ENCODE results near the gene TBC1D2B.
"Not testable (repeated sequence)": the region's sequence is repeated elsewhere in the genome, so short reads cannot be mapped to it uniquely, and the experiment has no call there.

Gene TBC1D2B

GRCh38 chr15:77998592-77998991 is 78.9 kb downstream of the TBC1D2B start:
- no peak for DNase-seq

DNA sequence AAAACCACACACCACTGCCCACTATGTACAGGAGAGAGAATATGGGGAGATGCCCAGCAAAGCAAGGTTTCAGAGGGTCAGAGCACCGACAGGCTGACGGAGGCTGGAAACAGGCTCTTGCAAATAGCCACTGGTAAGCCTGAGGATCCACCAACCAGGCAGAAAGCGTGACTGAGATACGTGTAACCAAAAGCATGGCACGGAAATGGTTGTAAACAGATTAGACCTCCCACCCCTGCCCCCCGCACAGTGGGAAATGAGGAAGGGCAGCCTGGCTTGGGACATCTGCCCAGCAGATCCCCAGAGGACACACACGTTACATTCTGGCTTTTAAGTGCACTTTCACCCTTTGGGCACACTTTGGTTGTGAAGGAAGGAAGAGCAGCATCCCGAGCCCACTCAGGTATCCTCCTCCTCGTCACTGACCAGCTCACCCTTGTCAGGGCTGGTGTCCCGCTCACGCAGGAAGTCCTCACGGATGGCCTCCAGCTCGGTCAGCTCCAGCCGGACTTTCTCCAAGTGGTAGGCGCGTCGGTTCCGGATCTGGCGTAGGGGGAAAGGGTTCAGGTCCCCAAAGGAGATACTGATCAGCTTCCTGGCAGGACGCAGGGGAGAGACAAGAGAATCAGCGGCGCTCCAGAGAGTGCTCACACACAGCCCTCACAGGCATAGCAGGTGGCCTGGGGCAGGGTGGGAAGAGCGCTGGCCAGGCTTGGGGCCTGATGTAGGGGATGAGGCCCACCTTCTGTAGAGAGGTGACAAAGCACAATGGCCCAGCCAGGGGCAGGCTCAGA is 79.6 kb downstream of the TBC1D2B start:
- DNase-seq, result not testable (repeated sequence)

DNA sequence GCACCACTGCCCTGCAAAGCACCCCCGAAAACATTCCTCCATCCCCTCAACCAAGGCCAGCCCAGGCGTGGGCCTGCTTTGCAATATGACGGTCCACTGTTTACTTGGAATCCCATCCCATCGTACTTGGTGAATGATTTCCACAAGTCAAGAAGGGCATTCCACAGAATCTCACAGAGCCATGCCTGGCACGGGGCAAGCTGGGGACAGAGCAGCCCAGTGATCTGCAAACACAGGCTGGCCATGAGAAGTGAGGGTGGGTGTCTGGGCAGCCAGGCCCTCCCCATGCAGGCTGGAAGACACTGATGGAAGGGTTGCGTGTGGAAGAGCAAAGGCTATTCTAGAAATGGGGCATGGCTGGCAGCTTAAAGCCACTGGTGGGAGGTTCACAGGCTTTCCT is 80.3 kb downstream of the TBC1D2B start:
- not testable (repeated sequence) for DNase-seq

GRCh38 chr15:77996713-77997171 is 80.8 kb downstream of the TBC1D2B start:
- DNase-seq, result not testable (repeated sequence)

DNA sequence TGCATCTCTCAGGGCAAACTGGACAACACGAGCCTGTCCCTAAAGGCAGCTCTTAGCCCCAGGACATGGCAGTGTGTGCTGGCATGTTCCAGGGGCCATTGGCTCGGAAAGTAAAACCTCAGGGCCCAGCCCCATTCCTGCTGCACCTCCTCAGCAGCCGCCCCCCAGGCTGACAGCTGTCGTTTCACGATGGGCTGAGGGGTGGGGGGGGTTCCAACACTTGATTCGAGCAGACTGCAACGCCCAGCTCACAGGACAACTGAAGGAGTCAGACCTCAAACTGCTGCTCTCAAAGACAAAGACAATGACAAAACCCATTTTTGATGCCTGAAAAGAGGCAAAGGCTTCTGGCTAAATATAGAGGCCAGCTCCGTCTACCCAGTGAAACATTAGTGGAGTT is 81.3 kb downstream of the TBC1D2B start:
- not testable (repeated sequence) for DNase-seq

GRCh38 chr15:77995537-77995918 is 82.0 kb downstream of the TBC1D2B start:
- not testable (repeated sequence) for DNase-seq

DNA sequence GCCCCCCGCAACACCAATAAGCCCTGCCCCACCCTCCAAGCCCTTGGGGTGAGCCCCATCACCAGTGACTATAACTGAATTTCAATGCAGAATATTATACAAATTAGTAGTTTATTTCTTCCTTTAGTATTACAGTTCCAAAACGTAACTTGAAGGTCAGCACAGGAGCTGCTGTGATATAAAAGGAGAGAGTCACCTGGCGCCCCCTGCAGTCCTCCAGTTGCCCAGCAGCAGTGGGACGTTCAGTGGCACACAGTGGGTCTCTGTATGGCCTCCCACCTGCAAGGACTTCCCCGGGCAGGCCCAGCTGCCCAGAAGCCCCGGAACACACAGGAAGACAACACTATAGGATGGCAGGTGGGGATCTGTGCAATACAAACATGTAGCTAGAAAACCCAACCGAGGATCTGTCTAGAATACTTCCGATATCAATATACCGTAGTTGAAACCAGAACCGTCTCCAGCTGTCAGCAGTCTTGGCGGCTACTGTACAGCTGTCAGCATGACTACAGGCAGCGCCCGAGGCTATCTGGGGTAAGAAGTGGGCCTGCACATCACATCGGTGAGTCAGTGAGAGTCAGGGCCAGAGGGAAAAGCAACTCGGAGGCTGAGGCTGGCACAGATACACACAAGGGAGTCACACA is 82.5 kb downstream of the TBC1D2B start:
- DNase-seq, result not testable (repeated sequence)

DNA sequence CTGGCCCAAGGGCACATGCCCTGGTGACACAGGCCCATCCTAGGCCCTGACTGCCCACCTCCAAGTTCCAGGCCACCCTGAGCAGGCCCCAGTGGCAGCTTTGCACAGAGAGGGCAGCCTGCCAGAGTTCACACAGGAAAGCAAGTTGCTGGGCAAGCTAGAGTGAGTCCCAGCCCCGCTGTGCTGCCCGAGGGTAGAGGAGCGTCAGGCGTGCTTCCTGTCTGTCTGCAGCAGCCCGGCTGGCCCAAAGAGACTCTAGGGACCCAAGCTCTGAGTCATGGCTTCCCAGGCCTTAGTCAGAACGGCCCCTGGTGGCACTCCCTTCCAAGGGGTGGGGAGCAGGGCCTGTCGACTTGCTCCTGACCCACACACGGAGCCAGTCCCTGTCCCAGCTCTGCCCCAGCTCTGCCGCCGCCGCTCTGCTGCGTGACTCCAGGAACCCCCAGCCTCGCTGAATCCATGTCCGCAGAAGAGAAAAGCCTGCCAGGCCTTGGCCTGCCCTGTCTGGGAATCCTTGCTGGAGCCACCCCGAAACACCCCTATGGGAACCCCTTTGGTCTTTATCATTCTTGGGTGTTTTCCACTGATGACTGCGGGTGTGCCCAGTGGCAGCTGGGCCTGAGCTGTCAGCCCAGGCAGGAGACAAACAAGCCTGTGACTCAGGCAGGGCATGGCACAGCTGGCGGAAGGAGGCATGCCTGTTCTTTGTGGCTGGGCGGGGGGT is 83.4 kb downstream of the TBC1D2B start:
- peak; percentile 43 for DNase-seq

GRCh38 chr15:77993374-77993911 is 84.1 kb downstream of the TBC1D2B start:
- DNase-seq, result no peak

GRCh38 chr15:77992356-77993222 is 84.9 kb downstream of the TBC1D2B start:
- DNase-seq, result no peak

DNA sequence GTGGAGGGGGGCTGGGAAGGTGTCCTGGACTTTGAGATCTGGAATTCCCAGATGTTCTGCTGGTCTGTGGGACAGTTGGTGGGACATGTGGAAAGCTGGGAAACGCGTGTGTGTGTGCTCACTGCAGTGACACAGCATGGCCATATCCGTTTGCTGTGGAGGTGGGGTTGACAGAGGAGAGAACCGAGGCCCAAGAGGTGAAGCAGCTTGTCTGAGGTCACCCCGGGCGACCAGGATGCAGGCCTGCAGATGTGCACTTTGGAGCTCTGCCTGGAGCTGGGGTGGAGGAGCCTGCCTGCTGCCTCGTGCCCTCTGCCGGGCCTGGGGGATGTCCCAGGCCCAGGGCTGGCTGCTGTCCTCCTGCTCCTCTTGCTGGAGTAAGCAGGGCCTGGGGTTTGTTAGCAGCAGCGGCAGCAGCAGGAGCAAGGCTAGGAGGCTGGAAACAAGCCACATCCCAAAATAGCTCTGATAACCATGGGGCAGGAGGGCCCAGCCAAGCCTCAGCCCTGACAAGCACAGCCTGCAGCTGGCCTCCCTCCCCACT is 85.8 kb downstream of the TBC1D2B start:
- not testable (repeated sequence) for DNase-seq

GRCh38 chr15:77991029-77991406 is 86.5 kb downstream of the TBC1D2B start:
- no peak for DNase-seq

- DNase-seq, result no peak
Measured at GRCh38 chr15:77989296-77990143, 88.0 kb downstream of the TBC1D2B start.

DNA sequence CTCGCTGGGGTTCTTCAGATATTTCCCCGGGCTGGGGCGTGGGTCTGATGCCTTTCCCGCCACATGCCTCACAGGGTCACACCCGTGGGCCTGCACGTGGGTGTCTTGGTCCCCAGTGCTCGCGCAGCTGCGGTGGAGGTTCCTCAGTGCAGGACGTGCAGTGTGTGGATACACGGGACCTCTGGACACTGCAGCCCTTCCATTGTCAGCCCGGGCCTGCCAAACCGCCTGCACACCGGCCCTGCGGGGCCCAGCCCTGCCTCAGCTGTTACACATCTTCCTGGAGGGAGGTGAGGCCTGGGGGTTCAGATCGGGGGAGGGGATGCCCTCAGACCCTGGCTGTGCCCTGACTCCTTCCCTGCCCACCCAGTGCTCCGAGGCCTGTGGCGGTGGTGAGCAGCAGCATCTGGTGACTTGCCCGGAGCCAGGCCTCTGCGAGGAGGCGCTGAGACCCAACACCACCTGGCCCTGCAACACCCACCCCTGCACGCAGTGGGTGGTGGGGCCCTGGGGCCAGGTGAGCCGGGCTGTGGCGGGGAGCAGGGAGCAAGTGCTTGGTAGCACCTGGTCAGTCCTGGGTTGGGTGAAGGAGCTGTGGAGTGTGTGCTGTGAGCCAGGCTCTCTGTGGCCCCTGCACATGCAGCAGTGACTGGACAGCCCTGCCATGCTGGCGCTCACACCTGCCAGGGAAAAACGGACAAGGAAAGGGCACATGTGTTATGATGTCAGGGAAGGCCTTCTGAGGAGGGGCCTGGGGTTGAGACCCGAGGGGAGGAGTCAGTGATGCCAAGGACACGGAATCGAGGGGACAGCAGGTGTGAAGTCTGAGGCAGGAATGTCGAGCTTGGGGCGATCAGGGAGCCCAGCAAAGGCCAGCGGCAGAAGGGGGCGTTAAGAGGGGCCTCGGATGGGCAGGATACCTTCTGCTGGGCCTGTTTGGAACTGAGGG is 88.9 kb downstream of the TBC1D2B start:
- DNase-seq, result no peak

DNA sequence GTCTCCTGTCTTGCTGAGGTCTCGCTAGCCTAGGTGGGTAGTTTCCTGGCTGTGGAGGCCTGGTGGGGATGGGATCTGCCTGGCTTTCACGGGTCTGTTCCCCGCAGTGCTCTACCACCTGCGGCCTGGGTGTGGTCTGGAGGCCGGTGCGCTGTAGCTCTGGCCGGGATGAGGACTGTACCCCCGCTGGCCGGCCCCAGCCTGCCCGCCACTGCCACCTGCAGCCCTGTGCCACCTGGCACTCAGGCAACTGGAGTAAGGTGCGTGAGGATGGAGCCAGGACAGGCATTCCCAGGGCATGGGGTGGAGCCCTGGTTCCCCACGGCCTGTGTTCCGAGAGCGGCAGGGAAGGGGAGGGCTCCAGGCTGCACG is 89.8 kb downstream of the TBC1D2B start:
- DNase-seq, result not testable (repeated sequence)

- no peak for DNase-seq
Measured at GRCh38 chr15:77986891-77987764, 90.4 kb downstream of the TBC1D2B start.

DNA sequence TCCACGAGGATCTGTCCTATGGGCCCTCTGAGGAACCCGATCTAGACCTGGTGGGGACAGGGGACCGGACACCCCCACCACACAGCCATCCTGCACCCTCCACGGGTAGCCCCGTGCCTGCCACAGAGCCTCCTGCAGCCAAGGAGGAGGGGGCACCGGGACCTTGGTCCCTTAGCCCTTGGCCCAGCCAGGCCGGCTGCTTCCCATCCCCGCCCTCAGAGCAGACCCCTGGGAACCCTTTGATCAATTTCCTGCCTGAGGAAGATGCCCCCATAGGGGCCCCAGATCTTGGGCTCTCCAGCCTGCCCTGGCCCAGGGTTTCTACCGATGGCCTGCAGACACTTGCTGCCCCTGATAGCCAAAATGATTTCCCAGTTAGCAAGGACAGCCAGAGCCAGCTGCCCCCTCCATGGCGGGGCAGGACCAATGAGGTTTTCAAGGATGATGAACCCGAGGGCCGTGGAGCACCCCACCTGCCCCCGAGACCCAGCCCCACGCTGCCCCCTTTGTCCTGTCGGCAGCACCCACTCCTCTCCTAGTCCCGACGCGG is 91.5 kb downstream of the TBC1D2B start:
- DNase-seq, result no peak

All from activated T-cell treated with anti-CD3 and anti-CD28 coated beads, Interleukin-2, amount 50 U/mL, for 1 hour (primary cell).